Mucosa of gallbladder (tissue), 1 donor: ENCODE measurements around the gene HABP4. TPM values are rescaled to one million over a fixed set of nuclear protein-coding genes. Genes with fewer than 3 reads are reported as not detected.
A peak's percentile ranks its signal among the peaks of the same experiment; 100 is the strongest.

ENCODE experiments used
- DNase-seq: peaks from one replicate; pipeline ENCODE4 v3.0.0-alpha.2; 2020; ENCODE audit warnings: low spot score
- total RNA-seq: library from RNA; stranded (reverse); gene quantifications from one replicate; pipeline ENCODE4 v1.2.1, GENCODE V29; 2021
- donor health status: DM: no; HTN: no; CAD: no.

HABP4 gene
- total RNA-seq, 1 donor from 2014 or later = 17.4 TPM

DNA sequence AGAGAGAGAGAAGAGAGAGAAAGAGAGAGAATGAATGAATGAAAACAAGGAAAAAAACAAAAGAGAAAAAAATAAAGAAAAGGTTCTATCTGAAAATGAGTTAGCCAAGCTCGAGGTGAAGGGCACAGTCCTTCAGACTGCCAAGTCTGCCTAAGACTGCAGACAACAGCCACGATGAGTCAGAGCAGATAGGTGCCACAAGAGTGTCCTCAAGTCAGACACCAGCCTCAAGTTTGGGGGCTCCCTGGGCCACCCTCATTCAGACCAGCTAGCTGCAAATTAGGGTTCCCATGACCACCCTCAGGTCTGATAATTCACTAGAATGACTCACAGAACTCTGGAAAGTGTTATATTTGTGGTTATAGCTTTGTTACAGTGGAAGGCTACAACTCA lies 13.9 kb upstream of the HABP4 start:
- no peak for DNase-seq

DNA sequence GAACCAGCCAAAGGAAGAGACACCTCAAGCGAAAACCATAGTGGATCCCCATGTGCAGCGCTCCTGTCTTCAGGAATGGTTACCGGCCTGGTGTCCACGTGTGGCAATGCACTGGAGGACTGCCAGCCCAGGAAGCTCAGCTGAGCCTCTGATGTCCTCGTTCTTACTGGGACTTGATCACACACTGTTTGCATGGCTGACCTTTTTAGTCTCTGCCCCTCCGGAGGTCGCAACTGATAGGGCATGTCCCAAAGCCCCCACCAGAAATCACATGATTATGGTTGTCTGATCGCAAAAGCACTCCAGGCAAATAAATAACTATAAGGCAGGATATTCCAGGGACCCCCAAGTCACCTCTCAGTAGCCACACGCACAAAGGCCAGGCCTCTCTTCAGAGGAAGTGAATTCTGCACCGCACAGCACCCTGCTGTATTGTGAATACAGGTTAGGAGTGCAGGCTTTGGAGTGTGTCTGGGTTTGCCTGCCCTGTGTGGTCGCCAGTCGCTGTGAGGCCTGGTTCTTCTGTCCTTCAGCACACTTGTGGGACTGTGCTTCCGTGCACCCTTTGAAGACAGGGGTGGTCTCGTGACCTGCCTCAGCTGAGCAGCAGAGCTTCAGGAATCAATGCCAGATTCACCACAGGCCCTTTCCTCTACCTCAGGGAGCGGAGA lies 13.4 kb upstream of the HABP4 start:
- no peak for DNase-seq

DNA sequence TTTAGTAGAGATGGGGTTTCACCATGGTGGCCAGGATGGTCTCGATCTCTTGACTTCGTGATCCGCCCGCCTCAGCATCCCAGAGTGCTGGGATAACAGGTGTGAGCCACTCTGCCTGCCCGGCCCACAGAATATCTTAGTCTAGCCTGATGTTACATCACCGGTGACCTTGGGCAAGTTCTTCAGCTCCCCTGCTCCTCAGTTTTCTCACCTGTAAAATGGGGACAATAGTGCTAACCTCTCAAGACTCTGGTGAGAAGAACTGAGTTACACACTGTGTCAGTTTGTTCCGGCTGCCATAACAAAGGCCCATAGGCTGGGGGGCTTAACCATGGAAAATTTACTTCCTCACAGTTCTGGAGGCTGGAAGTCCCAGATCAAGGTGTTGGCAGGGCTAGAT lies 12.5 kb upstream of the HABP4 start:
- no peak for DNase-seq

DNA sequence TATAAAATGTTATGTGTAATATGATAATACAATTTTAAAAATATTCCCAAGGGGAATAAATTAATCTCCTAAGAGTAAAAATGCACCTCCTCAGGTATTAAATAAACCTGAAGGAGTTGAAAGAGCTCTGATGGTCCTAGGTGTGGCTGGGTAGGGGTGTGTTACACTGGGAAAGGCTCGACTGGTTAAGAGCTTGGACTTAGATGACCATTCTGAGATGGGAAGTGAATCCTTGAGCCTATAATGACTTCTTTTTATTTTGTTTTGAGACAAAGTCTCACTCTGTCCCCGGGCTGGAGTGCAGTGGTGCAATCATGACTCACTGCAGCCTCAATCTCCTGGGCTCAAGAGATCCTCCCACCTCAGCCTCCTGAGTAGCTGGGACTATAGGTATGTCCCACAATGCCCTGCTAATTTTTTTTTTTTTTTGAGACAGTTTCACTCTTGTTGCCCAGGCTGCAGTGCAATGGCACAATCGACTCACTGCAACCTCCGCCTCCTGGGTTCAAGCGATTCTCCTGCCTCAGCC lies 9.2 kb upstream of the HABP4 start:
- DNase-seq = no peak

DNA sequence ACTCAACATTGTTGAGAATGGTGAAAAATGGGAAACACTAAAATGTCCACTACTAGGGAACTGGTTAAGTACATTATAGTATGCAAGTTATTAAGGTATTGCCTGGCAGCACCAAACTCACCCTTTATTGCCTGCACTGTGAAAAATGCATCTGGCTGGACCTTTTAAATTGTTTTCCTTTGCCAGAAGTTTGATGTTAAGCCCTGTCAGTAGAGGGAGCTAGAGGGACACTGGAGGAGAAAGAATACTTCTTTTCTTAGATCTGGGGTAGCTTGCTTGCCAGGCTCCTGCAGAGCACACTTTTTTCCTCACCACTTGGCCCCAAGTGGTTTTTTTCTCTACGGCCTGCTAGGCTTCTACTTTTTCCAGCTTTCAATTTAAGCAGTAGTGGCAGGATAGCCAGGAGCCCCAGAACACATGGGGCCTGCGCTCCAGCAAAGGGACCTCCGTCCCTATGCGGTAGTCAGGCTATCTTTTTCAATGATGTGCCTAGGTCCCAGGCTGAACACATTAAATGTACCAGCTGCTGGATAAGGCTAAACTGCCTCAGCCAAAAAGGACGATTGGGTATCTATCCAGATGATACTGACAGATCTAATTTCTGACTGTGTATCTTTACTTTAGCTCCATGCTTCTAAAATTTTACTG lies 8.0 kb upstream of the HABP4 start:
- no peak for DNase-seq

DNA sequence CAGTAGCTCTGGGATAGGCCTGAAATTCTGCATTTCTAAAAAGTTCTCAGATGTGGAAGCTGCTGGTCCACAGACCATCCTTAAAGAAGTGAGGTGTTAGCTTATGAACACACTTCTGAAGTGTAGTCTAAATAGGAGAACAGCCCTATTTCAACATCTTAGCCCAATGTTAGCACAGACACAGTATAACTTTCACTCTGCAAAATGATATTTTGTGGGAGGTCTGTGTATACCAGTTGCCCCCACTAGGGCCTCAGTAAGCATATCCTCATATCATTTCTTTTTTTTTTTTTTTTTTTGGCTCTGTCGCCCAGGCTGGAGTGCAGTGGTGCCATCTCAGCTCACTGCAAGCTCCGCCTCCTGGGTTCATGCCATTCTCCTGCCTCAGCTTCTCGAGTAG lies 7.5 kb upstream of the HABP4 start:
- no peak for DNase-seq

DNA sequence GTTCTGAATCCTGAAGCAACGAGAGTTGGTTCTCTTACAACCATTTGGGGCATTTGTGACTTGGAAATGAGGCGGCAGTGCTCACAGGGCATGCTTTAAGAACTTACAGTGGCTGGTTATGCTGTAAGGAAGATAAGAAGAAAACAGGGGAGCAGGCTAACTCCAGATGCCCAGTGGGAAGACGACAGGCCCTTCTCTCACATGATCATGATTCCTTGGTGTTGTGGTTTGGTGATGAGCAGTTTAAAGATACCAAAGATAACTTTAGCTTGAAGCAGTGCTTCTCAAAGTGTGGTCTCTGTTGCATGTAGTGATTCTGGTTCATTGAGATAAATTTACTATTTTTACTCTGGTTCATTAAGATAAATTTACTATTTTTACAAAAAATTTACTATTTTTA lies 2.6 kb upstream of the HABP4 start:
- no peak for DNase-seq

DNA sequence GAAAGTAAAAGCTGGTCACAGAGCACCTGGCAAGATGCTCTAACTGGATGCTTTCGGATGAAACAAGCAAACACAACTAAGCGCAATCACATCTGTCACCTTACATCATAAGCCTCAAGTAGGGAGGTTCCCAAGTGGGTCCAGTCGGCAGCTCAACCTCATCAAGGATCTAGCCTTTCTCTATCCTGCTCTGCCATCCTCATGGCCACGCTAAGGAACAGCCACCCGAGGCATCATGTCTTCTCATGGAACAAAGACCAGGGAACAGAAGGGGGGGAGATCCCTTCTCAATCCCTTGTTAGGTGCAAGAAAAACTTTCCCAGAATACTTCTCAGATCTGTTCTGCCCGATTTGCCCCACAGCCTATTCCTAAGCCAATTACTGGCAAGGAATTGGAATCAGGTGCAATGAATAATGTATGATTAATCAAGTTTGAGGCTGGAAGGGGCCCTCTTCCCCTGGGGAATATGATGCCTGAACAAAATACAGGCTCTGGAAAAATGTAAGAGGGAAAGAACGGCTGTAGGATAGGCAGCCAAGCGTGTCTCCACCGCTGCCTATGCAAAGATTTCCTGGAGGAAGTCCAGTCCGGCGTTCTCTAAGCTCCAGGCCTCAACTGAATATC lies 1.3 kb upstream of the HABP4 start:
- no peak for DNase-seq

DNA sequence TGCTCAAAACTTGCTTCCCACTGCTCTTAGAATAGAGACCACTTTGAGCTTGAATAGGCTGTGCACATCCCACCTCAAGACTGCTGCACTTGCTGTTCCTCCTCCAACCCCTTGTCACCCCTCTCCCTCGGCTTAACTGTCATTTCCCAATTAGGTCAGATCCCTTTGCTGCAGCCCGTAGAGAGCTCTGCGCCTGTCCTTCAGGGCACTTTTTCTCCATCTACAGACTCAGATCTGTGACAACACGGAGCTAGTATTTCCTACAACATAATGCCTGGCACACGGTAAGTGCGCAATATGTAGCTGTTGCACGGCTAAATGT lies 485 bp upstream of the HABP4 start:
- no peak for DNase-seq

DNA sequence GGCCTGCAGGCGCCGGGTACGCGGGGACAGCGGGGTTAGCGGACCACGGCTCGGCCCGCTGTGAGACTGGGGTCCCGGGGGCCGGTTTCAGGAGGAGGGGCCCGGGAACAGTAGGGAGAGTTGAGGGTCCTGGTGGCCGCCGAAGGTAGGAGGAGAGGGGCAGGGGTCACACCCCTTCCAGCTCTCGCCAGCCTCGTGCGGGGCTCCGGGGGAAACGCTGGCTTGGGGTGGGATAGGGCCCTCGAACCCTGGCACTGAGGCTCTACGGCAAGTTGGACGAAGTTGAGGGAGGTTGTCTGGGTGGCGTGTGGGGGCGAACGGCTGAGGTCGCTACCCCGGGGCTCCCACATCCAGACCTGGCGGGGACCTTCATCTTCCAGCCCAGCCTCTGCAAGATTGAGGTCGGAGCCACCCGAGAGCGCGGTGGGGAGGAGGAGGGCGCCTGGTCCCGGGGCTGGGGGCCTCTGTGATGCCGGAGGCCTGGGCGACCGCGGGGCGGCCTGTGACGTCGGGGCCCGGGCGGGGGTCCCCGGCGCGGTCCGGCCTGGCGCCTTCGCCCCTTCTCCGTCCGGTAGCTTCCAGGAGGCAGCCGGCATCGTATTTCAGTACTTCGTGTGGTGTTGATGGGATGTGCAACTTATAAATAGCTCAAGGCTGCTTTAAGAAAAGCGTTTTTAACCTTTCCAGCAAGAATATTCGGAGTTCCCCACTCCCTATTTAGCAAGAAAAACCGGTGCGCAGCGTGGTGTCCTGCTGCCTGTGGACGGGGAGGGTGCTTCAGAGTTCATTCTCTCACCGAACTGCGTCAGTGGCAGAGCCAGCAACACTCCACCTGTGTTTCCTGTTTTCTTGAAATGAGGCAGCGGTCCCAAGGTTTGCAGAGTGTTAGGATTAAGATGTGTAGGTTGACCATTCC lies 902 bp downstream of the HABP4 start:
- peak; percentile 24 for DNase-seq

DNA sequence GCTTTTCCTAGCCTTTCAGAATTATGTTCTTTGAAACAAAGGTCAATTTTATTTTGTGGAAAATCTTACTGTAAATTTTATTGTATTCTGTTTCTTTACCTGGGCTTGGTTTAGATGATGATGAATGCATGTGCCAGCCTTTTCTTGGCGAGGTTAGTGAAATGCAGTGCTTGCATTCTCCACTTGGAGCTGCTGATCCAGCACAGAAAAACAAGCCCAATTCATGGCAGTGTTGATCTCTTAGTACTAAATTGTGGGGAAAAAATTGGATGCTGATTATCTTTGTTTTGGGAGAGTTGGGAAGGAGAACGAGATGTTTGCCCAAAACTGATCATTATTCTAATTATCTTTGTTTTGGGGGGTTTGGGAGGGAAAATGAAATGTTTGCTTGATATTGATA lies 3.7 kb downstream of the HABP4 start:
- DNase-seq = no peak

DNA sequence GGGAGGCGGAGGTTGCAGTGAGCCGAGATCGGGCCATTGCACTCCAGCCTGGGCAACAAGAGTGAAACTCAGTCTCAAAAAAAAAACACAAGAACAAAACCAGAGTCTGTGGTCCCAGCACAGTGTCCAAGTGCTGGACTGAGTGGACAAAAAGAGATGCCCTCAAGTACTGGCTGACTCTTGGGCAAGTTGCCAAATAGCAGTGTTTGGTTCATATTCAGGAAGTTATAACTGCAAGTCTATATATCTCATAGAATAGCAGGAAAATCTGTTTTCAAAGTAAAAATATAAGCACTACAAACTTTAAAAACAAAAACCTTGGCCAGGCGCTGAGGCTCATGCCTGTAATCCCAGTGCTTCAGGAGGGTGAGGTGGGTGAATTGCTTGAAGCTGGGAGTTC lies 7.3 kb downstream of the HABP4 start:
- no peak for DNase-seq

DNA sequence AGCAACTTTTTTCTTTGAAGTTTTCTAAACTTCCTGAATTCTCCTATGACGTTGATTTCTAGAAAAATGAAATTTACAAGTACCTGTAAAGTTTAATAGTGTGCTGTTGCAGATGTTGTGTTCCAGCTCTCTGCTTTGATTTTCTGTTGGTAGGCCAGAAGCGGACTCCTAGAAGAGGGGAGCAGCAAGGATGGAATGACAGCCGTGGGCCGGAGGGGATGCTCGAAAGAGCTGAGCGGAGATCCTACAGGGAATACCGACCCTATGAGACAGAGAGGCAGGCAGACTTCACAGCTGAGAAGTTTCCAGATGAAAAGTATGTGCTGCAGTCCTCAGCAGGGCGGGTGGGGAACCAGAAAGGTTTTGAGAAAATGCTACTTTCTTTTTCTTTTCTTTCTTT lies 8.3 kb downstream of the HABP4 start:
- no peak for DNase-seq

DNA sequence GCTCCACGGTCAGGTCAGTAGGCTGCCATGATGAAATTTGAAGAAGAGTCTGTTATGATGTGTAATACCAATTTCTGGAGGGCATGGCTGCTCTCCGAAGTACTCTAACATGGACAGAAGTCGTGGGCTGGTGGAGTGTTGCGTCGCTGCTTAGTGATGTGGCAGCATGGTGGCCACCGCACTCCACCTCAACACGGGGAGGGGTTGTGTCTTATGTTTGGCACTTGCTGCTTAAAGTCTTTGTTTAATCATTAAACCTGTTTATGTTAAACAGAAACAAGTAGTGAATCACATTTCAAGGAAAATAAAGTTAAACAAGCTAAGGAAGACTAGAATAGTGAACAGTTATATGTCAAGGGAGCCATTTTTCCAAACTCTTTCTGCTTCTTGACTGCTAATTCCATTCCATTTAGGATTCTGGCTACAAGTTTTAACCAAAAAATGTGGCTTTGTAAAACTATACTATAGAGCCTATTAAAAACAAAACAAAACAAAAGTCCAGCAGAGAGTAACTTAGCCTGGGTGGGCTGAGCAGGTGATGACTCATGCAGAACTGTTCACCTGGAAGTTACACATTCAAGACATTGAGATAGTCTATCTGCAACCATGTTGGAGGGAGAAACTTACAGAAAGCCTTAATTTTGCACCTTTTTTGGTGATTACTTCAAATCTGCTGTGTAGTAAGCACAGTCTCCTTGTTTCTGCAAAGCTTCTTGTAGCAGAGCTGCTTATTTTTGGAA lies 9.5 kb downstream of the HABP4 start:
- no peak for DNase-seq

DNA sequence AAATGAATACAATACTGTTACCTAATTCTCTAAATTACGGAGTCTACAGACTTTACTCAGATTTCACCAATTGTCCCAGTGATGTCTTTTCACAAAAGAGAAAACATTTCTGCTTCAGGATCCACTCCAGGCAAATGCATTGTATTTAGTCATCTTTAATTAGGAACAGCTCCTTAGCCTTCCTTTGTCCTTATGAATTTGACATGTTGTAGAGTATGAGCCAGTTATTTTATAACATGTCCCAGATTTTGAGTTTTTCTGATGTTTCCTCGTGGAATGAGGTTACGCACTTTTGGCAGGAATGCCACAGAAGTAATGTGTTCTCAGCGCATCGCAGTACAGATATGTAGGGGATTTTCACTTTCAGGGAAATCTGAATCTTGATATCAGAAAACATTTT lies 10.5 kb downstream of the HABP4 start:
- DNase-seq = no peak

DNA sequence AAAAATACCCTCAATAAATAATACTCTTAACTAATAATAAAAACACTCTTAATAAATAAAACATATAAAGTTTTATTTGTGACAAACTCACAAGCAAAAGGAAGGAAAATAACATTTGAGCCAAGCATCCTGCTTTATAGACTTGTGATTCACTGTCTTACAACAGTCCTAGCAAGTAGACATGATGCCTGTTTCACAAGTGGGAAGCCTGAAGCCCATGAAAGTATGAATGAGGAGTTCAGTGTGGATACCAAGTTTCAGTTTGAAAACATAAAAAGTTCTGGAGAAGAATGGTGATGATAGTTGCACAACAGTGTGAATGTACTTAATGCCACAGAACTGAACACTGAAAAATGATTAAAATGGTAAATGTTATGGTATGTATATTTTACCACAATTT lies 10.9 kb downstream of the HABP4 start:
- DNase-seq = no peak

DNA sequence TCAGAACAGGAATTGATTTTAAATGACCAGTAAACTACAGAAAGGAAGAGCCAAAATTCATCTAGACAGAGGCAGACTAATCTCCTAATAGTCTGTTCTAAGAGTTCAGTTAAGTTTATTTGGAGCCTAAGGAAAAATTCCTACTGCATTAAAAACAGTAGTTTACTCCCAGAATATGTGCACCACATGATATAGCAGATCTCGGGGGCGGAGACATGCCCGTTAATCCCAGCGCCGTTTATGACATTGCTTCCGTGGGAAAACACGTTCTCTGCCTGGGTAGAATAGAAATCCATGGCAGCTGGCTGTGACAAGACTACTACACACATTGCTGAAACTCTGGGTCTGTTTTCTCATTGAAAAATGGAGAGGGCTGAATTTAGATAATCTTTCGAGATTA lies 11.4 kb downstream of the HABP4 start:
- no peak for DNase-seq

DNA sequence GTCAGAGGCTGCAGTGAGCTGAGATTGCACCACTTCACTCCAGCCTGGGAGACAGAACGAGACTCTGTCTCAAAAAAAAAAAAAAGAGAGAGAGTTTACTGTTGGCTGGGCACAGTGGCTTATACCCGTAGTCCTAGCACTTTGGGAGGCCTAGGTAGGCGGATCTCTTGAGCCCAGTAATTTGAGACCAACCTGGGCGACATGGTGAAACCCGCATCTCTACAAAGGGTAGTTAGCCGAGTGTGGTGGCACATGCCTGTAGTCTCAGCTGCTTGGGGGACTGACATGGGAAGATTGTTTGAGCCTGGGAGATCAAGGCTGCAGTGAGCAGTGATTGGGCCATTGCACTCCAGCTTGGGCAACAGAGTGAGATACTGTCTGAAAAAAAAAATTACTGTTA lies 12.6 kb downstream of the HABP4 start:
- no peak for DNase-seq

DNA sequence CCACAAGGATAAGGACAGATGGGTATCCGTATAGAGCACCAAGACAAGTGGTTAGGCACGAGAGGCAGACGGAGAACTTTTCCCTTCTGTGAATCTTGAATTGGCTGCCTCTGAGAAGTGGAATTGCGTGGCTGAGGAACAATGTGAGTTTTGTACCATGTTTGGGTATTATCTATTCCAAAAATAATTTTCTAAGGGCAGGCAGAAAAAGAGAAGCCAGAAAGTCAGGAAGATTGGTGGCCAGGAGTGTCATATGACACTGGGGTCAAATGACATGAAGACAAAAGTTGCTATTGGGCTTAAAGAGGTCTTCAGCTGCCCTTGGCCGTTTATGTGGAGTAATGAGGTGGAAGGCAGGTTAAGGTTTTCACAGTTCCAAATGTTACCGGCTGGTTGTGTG lies 14.5 kb downstream of the HABP4 start:
- DNase-seq = no peak

DNA sequence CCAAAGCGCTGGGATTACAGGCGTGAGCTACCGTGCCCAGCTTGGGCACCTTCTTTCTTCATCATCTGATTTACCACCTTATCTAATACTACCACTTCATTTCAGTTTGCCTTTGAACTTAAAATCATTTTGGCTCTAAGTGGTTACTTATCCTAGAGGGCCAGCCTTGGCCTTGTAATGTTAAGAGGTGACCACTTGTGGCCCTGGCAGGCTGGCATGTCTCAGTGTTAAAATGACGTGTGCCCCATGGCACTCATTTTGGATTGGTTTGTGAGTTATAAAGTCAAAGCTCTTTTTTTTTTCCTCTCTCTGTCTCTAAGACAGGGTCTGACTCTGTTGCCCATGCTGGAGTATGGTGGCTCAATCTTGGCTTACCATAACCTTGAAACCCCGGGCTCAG lies 17.8 kb downstream of the HABP4 start:
- no peak for DNase-seq

DNA sequence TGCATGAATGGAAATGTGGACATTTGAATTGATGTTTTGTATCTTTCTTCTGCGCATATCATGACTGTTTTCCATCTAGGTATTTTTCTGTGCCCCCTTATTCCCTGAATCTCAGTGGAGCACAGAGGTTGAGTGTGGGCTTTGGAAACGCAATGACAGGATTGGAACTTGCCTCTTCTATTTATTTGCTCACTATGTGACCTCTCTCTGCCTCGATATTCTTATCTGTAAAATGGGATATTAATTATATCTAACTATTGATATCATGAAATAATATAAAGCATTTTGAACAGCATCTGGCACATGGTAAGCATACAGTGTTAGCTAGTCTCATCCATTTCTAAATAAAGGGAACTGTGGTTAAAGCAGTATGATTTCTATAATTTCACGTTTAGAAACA lies 26.0 kb downstream of the HABP4 start:
- no peak for DNase-seq

DNA sequence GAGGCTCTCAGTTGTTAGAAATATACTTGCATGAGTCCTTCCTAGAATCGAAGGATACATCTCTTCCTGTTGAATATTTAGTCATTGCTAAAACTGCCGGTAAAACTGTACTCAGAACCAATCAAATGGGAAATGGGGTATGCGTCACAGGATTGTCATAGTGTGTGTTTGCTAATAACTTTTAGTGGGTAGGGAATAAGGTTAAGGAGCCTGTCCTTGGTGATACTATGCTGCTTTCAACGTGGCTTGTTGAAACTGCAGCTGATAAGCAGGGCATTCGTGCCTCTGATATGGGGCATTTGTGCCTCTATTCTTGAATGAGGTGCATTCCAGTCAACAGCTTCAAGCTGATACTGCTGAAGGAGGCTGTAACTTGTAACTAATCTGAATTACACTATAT lies 26.6 kb downstream of the HABP4 start:
- no peak for DNase-seq
